Heart left ventricle (tissue), 13 donors: ENCODE results near the gene TUT1.

Source experiments
- CTCF ChIP-seq, 12 donors: fragments of 200-600 bp; sonication (generic) in 4 of 12; IDR thresholded peaks; one replicate each; pipeline versions ENCODE4 v1.5.0 to v1.8.0; 2018 to 2022; ENCODE audit warnings: antibody characterized with exemption in 12 of 12, mild to moderate bottlenecking in 5 of 12
- POLR2A ChIP-seq, 2 donors: fragments of 450-650 bp; IDR thresholded peaks; one replicate each; pipeline ENCODE4 v1.6.1; 2017; ENCODE audit warnings: antibody characterized with exemption in 2 of 2, mild to moderate bottlenecking in 2 of 2, moderate library complexity in 2 of 2
- donor health status: ischemic (EF 13 %, LVEDD 7.1; RV severe dilation, severe dysfunction).
- donor health status: DM: no; HTN: yes; CAD: no.
- donor health status: DM: no; HTN: no; CAD: no.
- donor health status: ischemic (EF 25% LVEDD 6.9; RV normal size, moderate dysfunction).
- donor health status: ischemic (EF 25% LVEDD 5.7; RV mildly dilated, moderate dysfunction).
- donor health status: ischemic (EF 35%, LVEDD 5.7; RV mildly dilated, moderate dysfunction).
- donor health status: nonischemic (EF 11% LVEDD 7.7; RV severe dilation, severe dysfunction).
- donor health status: DM: yes; HTN: yes; CAD: no.
- donor health status: PGD.
- donor health status: ischemic (EF 29% LVEDD 5.4; RV normal size, mild dysfunction).
- donor health status: nonischemic (EF 23%, LVEDD 6.1; RV moderate dilation, normal function).

GRCh38 chr11:62560566-62561103 lies 30.7 kb downstream of the TUT1 start:
- TF ChIP-seq CTCF (IDR thresholded peaks at IDR 0.05) = peak; percentile 74 to 88 (median 82)
- TF ChIP-seq POLR2A (IDR thresholded peaks at IDR 0.05) = no peak
